MCF 10A (cell line): ENCODE results near the gene CFHR2. TPM values are rescaled to one million over a fixed set of nuclear protein-coding genes. Genes with fewer than 3 reads are reported as not detected.
"Not testable (repeated sequence)": the region's sequence is repeated elsewhere in the genome, so short reads cannot be mapped to it uniquely, and the experiment has no call there.

Source experiments
- BruUV-seq: library from RNA; stranded (reverse); fragments of 400-500 nt; replicated peaks from 2 replicates; lab custom pipeline; 2021; lab: Mats Ljungman, UMichigan
- CTCF ChIA-PET: fragments of 300-600 bp; sonication (Branson Sonifier 250); formaldehyde crosslinking; extraction: SDS; loops from one replicate; lab custom pipeline; 2021; ENCODE audit warnings: antibody characterized with exemption, inconsistent platforms; lab: Yijun Ruan, JAX
- POLR2A ChIA-PET: fragments of 300-600, 350-650 bp; sonication (Branson Sonifier 250); formaldehyde crosslinking; extraction: SDS; loops from one replicate; lab custom pipeline; 2020; ENCODE audit warnings: antibody characterized with exemption, inconsistent platforms; lab: Yijun Ruan, JAX
- DNase-seq: peaks from one replicate; pipeline ENCODE4 v3.0.0-alpha.2; 2018; ENCODE audit not compliant: unreplicated experiment
- H3K27ac Mint-ChIP-seq: one replicate; pipeline ENCODE4 v1.8.0; 2022; ENCODE audit warnings: mild to moderate bottlenecking, low read depth, mixed read lengths; ENCODE audit not compliant: unreplicated experiment
- H3K27me3 Mint-ChIP-seq: one replicate; pipeline ENCODE4 v1.8.0; 2022; ENCODE audit warnings: mixed read lengths; ENCODE audit not compliant: insufficient read depth, unreplicated experiment
- H3K36me3 Mint-ChIP-seq: one replicate; pipeline ENCODE4 v1.8.0; 2022; ENCODE audit warnings: mild to moderate bottlenecking, moderate library complexity, mixed read lengths; ENCODE audit not compliant: insufficient read depth, unreplicated experiment
- H3K4me1 Mint-ChIP-seq: one replicate; pipeline ENCODE4 v1.8.0; 2022; ENCODE audit warnings: mixed read lengths; ENCODE audit not compliant: insufficient read depth, unreplicated experiment
- H3K4me3 Mint-ChIP-seq: one replicate; pipeline ENCODE4 v1.8.0; 2022; ENCODE audit warnings: mild to moderate bottlenecking, moderate library complexity, mixed read lengths; ENCODE audit not compliant: unreplicated experiment
- H3K9me3 Mint-ChIP-seq: one replicate; pipeline ENCODE4 v1.8.0; 2022; ENCODE audit warnings: mixed read lengths; ENCODE audit not compliant: unreplicated experiment
- intact Hi-C: fragments of 100-400 bp; cut with micrococcal nuclease; formaldehyde crosslinking; loops from 2 replicates; pipeline ENCODE4 v1.14.1; 2022
- total RNA-seq: library from RNA; stranded (reverse); gene quantifications from 2 replicates; pipeline ENCODE4 v1.2.3, GENCODE V29; 2022
- TF ChIP-seq, protein P1 (sequence below): fragments of 200-600 bp; IDR thresholded peaks from one replicate; pipeline ENCODE4 v1.8.0; 2022; ENCODE audit warnings: antibody characterized with exemption, mild to moderate bottlenecking; ENCODE audit not compliant: unreplicated experiment

Gene CFHR2
- total RNA-seq, 1 experiment from 2014 or later: not detected

DNA sequence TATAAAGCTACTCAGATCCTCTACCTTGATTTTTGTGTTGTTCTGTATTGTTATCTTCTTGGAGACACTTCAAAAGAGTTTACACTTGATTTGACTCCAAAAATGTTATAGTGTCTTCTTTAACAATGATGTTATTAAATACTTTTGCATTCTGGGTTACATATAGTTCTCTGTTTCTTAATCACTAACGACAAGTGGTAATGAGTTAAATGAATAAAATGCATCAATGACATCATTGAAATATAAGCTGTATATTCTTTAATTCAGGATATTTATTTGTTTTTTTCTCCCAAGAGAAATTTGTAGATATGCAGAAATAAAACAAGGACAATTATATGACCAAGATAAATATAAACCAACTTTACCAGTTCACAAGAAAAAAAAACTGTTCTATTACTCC, 26.6 kb downstream of the CFHR2 start:
- TF ChIP-seq, protein P1, sequence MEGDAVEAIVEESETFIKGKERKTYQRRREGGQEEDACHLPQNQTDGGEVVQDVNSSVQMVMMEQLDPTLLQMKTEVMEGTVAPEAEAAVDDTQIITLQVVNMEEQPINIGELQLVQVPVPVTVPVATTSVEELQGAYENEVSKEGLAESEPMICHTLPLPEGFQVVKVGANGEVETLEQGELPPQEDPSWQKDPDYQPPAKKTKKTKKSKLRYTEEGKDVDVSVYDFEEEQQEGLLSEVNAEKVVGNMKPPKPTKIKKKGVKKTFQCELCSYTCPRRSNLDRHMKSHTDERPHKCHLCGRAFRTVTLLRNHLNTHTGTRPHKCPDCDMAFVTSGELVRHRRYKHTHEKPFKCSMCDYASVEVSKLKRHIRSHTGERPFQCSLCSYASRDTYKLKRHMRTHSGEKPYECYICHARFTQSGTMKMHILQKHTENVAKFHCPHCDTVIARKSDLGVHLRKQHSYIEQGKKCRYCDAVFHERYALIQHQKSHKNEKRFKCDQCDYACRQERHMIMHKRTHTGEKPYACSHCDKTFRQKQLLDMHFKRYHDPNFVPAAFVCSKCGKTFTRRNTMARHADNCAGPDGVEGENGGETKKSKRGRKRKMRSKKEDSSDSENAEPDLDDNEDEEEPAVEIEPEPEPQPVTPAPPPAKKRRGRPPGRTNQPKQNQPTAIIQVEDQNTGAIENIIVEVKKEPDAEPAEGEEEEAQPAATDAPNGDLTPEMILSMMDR: no peak
- intact Hi-C loops: no loop called here
- H3K36me3 Mint-ChIP-seq: no peaks in the 10 kb centered on the region
- H3K27me3 Mint-ChIP-seq: no peaks in the 10 kb centered on the region
- H3K4me1 Mint-ChIP-seq: no peaks in the 10 kb centered on the region
- BruUV-seq: no TSS peak
- no peak overlapping the region for H3K27ac Mint-ChIP-seq
- POLR2A ChIA-PET: no interaction called here
- DNase-seq: no peak
- H3K4me3 Mint-ChIP-seq: no peak overlapping the region
- CTCF ChIA-PET: interaction anchor here (0.8 kb wide), 1 partner anchor 10 kb away, joined by 4 read pairs; no protein-coding TSS in a partner anchor
- H3K9me3 Mint-ChIP-seq: no peaks in the 10 kb centered on the region

DNA sequence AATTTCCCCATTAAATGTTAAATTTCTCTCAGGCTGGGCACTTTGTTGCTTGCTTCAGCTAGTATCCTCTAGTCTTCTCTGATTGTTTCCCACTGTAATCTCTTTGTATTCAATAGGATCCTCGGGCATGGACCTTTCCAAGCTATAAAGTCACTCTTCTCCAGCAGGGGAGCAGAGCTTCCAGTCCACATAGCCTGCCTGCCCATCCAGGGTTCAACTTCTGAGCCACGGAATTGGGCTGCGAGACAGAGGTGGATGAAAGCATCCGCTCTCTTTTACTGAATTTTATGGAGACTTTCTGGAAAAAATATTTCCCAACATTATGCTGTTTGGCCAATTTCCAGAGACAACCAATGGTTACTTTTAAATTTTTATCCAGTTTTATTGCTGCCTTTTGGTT, 32.7 kb downstream of the CFHR2 start:
- no peaks in the 10 kb centered on the region for H3K36me3 Mint-ChIP-seq
- no peaks in the 10 kb centered on the region for H3K9me3 Mint-ChIP-seq
- no peak overlapping the region for H3K4me3 Mint-ChIP-seq
- TF ChIP-seq, protein P1: no peak
- no peaks in the 10 kb centered on the region for H3K27me3 Mint-ChIP-seq
- H3K4me1 Mint-ChIP-seq: no peaks in the 10 kb centered on the region
- no peak for DNase-seq
- no peak overlapping the region for H3K27ac Mint-ChIP-seq
- intact Hi-C loops: no loop called here
- BruUV-seq: no TSS peak
- ChIA-PET CTCF (interaction anchor here (0.7 kb wide), 1 partner anchor 10 kb away, joined by 4 read pairs; no protein-coding TSS in a partner anchor), POLR2A (no interaction called here)

- no peak within 1 kb of the TSS for H3K27ac Mint-ChIP-seq
Observed at GRCh38 chr1:196977278-196977677, 33.7 kb downstream of the CFHR2 start, which contains the start of gene CFHR5. Gene CFHR5 (plus strand): TSS chr1:196977556. CDS start chr1:196977665, 109 bp downstream.

GRCh38 chr1:196980859-196981258, 37.3 kb downstream of the CFHR2 start:
- ChIA-PET POLR2A (no interaction called here), CTCF (no interaction called here)
- intact Hi-C loops: no loop called here
- no TSS peak for BruUV-seq
- Mint-ChIP-seq H3K27me3 (no peaks in the 10 kb centered on the region), H3K4me1 (no peaks in the 10 kb centered on the region), H3K4me3 (no peak overlapping the region), H3K36me3 (no peaks in the 10 kb centered on the region), H3K9me3 (no peaks in the 10 kb centered on the region), H3K27ac (no peak overlapping the region)
- no peak for DNase-seq
- TF ChIP-seq, protein P1: no peak

More at GRCh38 chr1:196977278-196977677, 33.7 kb downstream of the CFHR2 start, which contains the start of gene CFHR5:
- ChIA-PET CTCF (no interaction called here), POLR2A (no interaction called here)
- no peak for DNase-seq
- no TSS peak for BruUV-seq
- Mint-ChIP-seq H3K9me3 (no peaks in the 10 kb centered on the region), H3K36me3 (no peaks in the 10 kb centered on the region), H3K4me3 (no peak within 1 kb of the TSS), H3K4me1 (no peaks in the 10 kb centered on the region), H3K27me3 (no peaks in the 10 kb centered on the region)
- TF ChIP-seq, protein P1: no peak
- intact Hi-C loops: no loop called here

- CTCF ChIA-PET, H3K4me1 Mint-ChIP-seq, H3K27me3 Mint-ChIP-seq, H3K4me3 Mint-ChIP-seq, intact Hi-C loops, H3K36me3 Mint-ChIP-seq, BruUV-seq, H3K9me3 Mint-ChIP-seq, H3K27ac Mint-ChIP-seq, DNase-seq: not testable (repeated sequence)
- POLR2A ChIA-PET: interaction anchor here (0.7 kb wide), 1 partner anchor 17 kb away, joined by 4 read pairs; no protein-coding TSS in a partner anchor
Observed at GRCh38 chr1:196982247-196982646, 38.7 kb downstream of the CFHR2 start.

DNA sequence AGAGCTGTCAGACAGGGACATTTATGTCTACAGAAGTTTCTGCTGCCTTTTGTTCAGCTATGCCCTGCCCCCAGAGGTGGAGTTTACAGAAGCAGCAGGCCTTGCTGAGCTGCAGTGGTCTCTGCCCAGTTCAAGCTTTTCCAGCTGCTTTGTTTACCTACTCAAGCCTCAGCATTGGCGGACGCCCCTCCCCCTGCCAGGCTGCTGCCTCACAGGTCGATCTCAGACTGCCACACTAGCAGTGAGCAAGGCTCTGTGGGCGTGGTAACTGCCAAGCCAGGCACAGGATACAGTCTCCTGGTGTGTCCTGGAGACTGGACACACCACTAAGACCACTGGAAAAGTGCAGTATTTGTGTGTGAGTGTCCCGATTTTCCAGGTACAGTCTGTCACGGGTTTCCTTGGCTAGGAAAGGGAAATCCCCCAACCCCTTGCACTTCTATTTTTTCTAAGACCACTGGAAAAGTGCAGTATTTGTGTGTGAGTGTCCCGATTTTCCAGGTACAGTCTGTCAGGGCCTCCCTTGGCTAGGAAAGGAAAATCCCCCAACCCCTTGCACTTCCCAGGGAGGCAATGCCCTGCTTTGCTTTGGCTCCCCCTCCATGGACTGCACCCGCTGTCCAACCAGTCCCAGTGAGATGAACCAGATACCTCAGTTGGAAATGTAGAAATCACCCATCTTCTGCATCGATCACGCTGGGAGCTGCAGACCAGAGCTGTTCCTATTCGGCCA, 48.5 kb downstream of the CFHR2 start:
- H3K36me3 Mint-ChIP-seq, intact Hi-C loops, POLR2A ChIA-PET, BruUV-seq, H3K27ac Mint-ChIP-seq, H3K27me3 Mint-ChIP-seq, H3K9me3 Mint-ChIP-seq, H3K4me3 Mint-ChIP-seq, H3K4me1 Mint-ChIP-seq: not testable (repeated sequence)
- peak; percentile 26 for DNase-seq
- CTCF ChIA-PET: interaction anchor here (0.7 to 1.0 kb wide), 2 partner anchors 8 to 9 kb away, joined by 3 to 4 read pairs; no protein-coding TSS in a partner anchor
